VCaP (cell line): ENCODE results near the gene DERA.
"Not testable (repeated sequence)": the region's sequence is repeated elsewhere in the genome, so short reads cannot be mapped to it uniquely, and the experiment has no call there.

Source experiments
- H3K27ac ChIP-seq: fragments of 450-650 bp; 2 replicates; pipeline ENCODE4 v1.5.1; 2017
- CTCF ChIP-seq: fragments of 450-650 bp; conservative IDR thresholded peaks from 2 replicates; pipeline ENCODE4 v1.5.1; 2017; ENCODE audit warnings: mild to moderate bottlenecking, moderate library complexity

The DERA gene

GRCh38 chr12:15910864-15911721, at the start of gene DERA:
DERA (plus strand) TSS chr12:15911332; CDS start chr12:15911384, 52 bp downstream.
- TF ChIP-seq CTCF: peak; percentile 20
- peak within 1 kb of the TSS; percentile 86 for H3K27ac ChIP-seq

- H3K27ac ChIP-seq: no peak overlapping the region
- TF ChIP-seq CTCF: no peak
These were observed 49.7 kb upstream of the DERA start for GRCh38 chr12:15861404-15861803.

DNA sequence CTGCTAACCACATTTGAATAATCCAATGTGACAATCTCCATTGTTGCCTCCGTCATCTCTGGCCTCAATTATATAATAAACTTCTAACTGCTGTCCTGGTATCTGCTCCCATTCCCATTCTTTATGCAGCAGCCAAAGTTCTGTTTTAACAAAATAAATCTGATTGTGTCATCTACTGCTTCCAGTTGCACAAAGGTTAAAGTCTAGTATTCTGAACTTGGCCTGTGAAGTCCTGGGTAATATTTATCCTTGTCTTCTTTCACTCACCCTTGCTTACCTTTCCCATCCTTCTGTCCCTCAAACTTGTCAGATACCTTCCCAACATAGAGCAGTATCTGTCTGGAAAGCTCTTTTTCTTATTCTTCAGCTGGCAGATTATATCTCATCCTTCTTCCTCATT, 48.3 kb upstream of the DERA start:
- H3K27ac ChIP-seq: no peak overlapping the region
- TF ChIP-seq CTCF: no peak

- TF ChIP-seq CTCF: no peak
- H3K27ac ChIP-seq: no peak overlapping the region
These were observed 47.8 kb upstream of the DERA start for GRCh38 chr12:15863372-15863771.

GRCh38 chr12:15863984-15864383, 47.1 kb upstream of the DERA start:
- no peak for TF ChIP-seq CTCF
- no peak overlapping the region for H3K27ac ChIP-seq

GRCh38 chr12:15868186-15868585, 42.9 kb upstream of the DERA start:
- no peak for TF ChIP-seq CTCF
- H3K27ac ChIP-seq: no peak overlapping the region

- no peak overlapping the region for H3K27ac ChIP-seq
- no peak for TF ChIP-seq CTCF
These were observed 37.6 kb upstream of the DERA start for GRCh38 chr12:15873556-15873955.

DNA sequence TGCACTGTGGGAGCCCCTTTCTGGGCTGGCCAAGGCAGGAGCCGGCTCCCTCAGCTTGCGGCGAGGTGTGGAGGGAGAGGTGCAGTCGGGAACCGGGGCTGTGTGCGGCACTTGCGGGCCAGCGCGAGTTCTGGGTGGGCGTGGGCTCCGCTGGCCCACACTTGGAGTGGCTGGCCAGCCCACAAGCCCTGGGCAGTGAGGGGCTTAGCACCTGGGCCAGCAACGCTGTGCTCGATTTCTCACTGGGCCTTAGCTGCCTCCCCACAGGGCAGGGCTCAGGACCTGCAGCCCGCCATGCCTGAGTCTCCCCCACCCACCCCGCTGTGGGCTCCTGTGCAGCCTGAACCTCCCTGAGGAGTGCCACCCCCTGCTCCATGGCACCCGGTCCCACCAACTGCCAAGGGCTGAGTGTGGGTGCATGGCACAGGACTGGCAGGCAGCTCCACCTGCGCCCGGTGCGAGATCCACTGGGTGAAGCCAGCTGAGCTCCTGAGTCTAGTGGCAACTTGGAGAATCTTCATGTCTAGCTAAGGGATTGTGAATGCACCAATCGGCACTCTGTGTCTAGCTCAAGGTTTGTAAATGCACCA, 36.5 kb upstream of the DERA start:
- H3K27ac ChIP-seq: not testable (repeated sequence)
